Esophagus (tissue), 2 donors: ENCODE measurements around the gene FXYD2. TPM values are rescaled to one million over a fixed set of nuclear protein-coding genes. Genes with fewer than 3 reads are reported as not detected.
A peak's percentile ranks its signal among the peaks of the same experiment; 100 is the strongest.

Experiments
- H3K27ac ChIP-seq, 2 donors: one replicate each; pipeline ENCODE4 v1.5.1; 2013; ENCODE audit warnings: low read depth in 2 of 2, mild to moderate bottlenecking in 2 of 2, inconsistent platforms in 1 of 2, low read length in 1 of 2, moderate library complexity in 1 of 2
- H3K27me3 ChIP-seq, 2 donors: one replicate each; pipeline ENCODE4 v1.6.1; 2013; ENCODE audit warnings: low read length in 2 of 2, control low read depth in 1 of 2, mild to moderate bottlenecking in 1 of 2; ENCODE audit not compliant: insufficient read depth in 2 of 2, control insufficient read depth in 1 of 2
- H3K36me3 ChIP-seq, 2 donors: one replicate each; pipeline ENCODE4 v1.6.1; 2013; ENCODE audit warnings: low read length in 1 of 2; ENCODE audit not compliant: control insufficient read depth in 2 of 2, insufficient read depth in 2 of 2
- H3K4me1 ChIP-seq, 2 donors: one replicate each; pipeline ENCODE4 v1.6.1; 2013; ENCODE audit warnings: low read length in 1 of 2; ENCODE audit not compliant: control insufficient read depth in 2 of 2, insufficient read depth in 2 of 2
- H3K4me3 ChIP-seq, 2 donors: one replicate each; pipeline ENCODE4 v1.5.1; 2013; ENCODE audit warnings: low read length in 2 of 2, mild to moderate bottlenecking in 2 of 2, low read depth in 1 of 2, moderate library complexity in 1 of 2
- H3K9me3 ChIP-seq, 2 donors: one replicate each; pipeline ENCODE4 v1.6.1; 2013; ENCODE audit warnings: mild to moderate bottlenecking in 2 of 2, low read depth in 1 of 2, low read length in 1 of 2, moderate library complexity in 1 of 2; ENCODE audit not compliant: control insufficient read depth in 2 of 2, insufficient read depth in 1 of 2
- WGBS, 2 donors: extraction: QIAGEN DNeasy Blood & Tissue Kit; methylation state at CpG; one replicate each; pipeline ENCODE4 v1.1.7; 2013; 5-methylcytosine and 5-hydroxymethylcytosine counted together
- polyA plus RNA-seq, 2 donors: library from polyadenylated mRNA; stranded (reverse); fragments of 200-250 nt; gene quantifications; one replicate each; pipeline ENCODE4 v1.2.3, GENCODE V29; 2013
- donor health status: healthy with polysubstance abuse.
- donor health status: Bipolar disorder and iron deficiency.

Gene FXYD2
- polyA plus RNA-seq, 2 donors: 0.75 to 1.0 TPM

- 59% methylated on average over 6 of the region's 6 CpGs for WGBS, 2 donors
- H3K9me3 ChIP-seq: no peaks in the 10 kb centered on the region
- no peaks in the 10 kb centered on the region for H3K27me3 ChIP-seq
- peaks cover 0 to 13% of the 10 kb centered on the region in 2 donors for H3K4me1 ChIP-seq
- no peak overlapping the region for H3K4me3 ChIP-seq
- no peak overlapping the region for H3K27ac ChIP-seq
- no peaks in the 10 kb centered on the region for H3K36me3 ChIP-seq
Observed at GRCh38 chr11:117830674-117831351, 6.3 kb upstream of the FXYD2 start.

- H3K4me1 ChIP-seq: peaks cover 0 to 13% of the 10 kb centered on the region in 2 donors
- H3K4me3 ChIP-seq: no peak overlapping the region
- no peaks in the 10 kb centered on the region for H3K27me3 ChIP-seq
Observed at GRCh38 chr11:117830072-117830471, 5.5 kb upstream of the FXYD2 start.

GRCh38 chr11:117829369-117829725, 4.8 kb upstream of the FXYD2 start:
- no peaks in the 10 kb centered on the region for H3K36me3 ChIP-seq

More at GRCh38 chr11:117830072-117830471, 5.5 kb upstream of the FXYD2 start:
- H3K27ac ChIP-seq: no peak overlapping the region
- no peaks in the 10 kb centered on the region for H3K9me3 ChIP-seq
- WGBS, 2 donors: 73 to 87% methylated on average over 14 of the region's 14 CpGs
- H3K36me3 ChIP-seq: no peaks in the 10 kb centered on the region

GRCh38 chr11:117828611-117829368, 4.2 kb upstream of the FXYD2 start:
- 43 to 52% methylated on average over 16 of the region's 16 CpGs for WGBS, 2 donors
- Histone ChIP-seq H3K27ac (peak overlapping the region; percentile 49 to 65), H3K27me3 (no peaks in the 10 kb centered on the region), H3K4me1 (peaks cover 3 to 13% of the 10 kb centered on the region in 2 donors), H3K4me3 (no peak overlapping the region), H3K36me3 (no peaks in the 10 kb centered on the region), H3K9me3 (no peaks in the 10 kb centered on the region)

More at GRCh38 chr11:117829369-117829725, 4.8 kb upstream of the FXYD2 start:
- WGBS, 2 donors: 30 to 53% methylated on average over 7 of the region's 7 CpGs
- Histone ChIP-seq H3K9me3 (no peaks in the 10 kb centered on the region), H3K4me1 (peaks cover 3 to 13% of the 10 kb centered on the region in 2 donors), H3K4me3 (no peak overlapping the region), H3K27ac (peak overlapping the region in 1 of 2 donors; percentile 37), H3K27me3 (no peaks in the 10 kb centered on the region)

DNA sequence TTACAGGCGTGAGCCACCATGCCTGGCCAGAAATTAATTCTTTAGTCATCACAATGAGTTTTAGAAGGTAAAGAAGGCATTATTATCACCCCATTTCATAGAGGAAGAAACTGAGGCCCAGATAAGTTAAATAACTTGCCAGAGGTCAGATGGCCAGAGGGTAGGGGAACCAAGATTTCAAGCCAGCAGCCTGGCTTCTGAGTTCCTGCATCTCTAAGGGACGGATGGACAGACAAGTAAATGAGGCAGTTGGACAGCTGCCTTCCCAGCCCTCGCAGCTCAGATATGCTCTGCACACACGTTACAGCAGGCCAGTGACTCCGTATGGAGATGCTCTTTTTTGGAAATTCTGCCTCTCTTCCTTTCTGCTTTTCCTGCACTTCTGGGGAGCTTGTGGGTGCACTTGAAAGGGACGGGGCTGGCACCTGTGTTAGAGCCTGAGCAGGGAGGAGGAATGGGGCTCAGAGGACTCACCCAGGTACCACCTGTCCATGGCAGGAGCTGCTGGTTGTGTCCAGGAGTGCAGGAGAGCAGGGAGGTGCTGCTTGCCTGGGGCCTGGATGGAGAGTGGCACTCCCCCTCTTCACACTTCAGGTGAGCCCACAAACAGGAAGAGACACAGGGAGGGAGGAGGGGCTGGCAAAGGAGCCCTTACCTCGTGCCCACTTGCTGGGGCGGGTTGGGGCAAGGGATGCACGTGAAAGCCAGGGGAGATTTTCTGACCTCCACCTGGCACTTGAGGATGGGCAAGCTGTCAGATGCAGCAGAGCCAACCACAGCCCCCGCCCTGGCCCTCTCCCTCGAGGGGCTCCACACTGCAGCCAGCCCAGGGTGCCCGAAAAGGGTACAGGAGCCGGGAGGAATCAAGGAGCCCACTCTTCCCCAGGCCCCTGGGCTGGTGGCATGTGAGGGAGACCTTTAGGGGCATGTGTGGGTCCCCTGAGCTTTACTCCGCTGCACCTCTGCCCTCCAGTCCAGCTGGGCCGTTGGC, 3.3 kb upstream of the FXYD2 start:
- no peaks in the 10 kb centered on the region for H3K9me3 ChIP-seq
- no peaks in the 10 kb centered on the region for H3K27me3 ChIP-seq
- peaks cover 3 to 8% of the 10 kb centered on the region in 2 donors for H3K4me1 ChIP-seq
- 55 to 57% methylated on average over 14 to 15 of the region's 15 CpGs for WGBS, 2 donors
- no peaks in the 10 kb centered on the region for H3K36me3 ChIP-seq
- H3K4me3 ChIP-seq: no peak overlapping the region
- H3K27ac ChIP-seq: peak overlapping the region; percentile 37 to 65

- Histone ChIP-seq H3K4me3 (no peak overlapping the region), H3K27ac (no peak overlapping the region), H3K27me3 (no peaks in the 10 kb centered on the region), H3K4me1 (peaks cover 3 to 8% of the 10 kb centered on the region in 2 donors), H3K36me3 (no peaks in the 10 kb centered on the region), H3K9me3 (no peaks in the 10 kb centered on the region)
- WGBS, 2 donors: 73 to 83% methylated on average over 3 of the region's 3 CpGs
Observed at GRCh38 chr11:117826832-117827231, 2.3 kb upstream of the FXYD2 start.

GRCh38 chr11:117826190-117826570, 1.6 kb upstream of the FXYD2 start:
- Histone ChIP-seq H3K27me3 (no peaks in the 10 kb centered on the region), H3K36me3 (no peaks in the 10 kb centered on the region), H3K9me3 (no peaks in the 10 kb centered on the region), H3K4me3 (no peak overlapping the region), H3K4me1 (peaks cover 3 to 8% of the 10 kb centered on the region in 2 donors), H3K27ac (no peak overlapping the region)
- WGBS, 2 donors: 53% methylated on average over 10 of the region's 10 CpGs

- Histone ChIP-seq H3K36me3 (no peaks in the 10 kb centered on the region), H3K27me3 (no peaks in the 10 kb centered on the region), H3K4me3 (no peak overlapping the region), H3K4me1 (peaks cover 3 to 8% of the 10 kb centered on the region in 2 donors), H3K9me3 (no peaks in the 10 kb centered on the region), H3K27ac (no peak overlapping the region)
- WGBS, 2 donors: 88 to 94% methylated on average over 8 of the region's 8 CpGs
Observed at GRCh38 chr11:117825538-117826189, 1.1 kb upstream of the FXYD2 start.

DNA sequence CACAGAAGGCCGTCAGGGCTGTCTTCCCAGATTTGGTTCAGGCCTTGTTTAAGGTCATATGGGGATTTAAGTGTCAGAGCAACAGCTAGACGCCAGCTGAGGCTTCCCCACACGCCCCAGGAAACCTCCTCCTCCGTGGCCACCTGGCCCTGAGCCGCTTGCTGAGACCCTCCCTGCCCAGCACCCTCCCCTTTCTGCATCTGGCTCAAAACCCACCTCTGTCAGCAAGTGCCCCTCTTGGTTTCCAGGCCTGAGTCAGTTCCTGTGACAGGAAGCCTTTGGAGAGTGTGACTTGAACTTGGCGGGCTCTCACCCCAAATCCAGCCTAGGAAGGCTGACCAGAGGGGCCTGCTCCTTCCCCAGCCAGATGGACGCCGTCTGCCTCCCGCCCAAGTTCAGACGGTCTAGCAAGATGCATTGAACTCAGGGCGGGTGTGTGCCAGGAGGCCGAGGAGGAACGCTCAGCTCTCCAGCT, 561 bp downstream of the FXYD2 start:
- Histone ChIP-seq H3K27ac (peak overlapping the region; percentile 56 to 63), H3K4me3 (no peak overlapping the region), H3K4me1 (peaks cover 3 to 4% of the 10 kb centered on the region in 2 donors), H3K36me3 (no peaks in the 10 kb centered on the region), H3K27me3 (no peaks in the 10 kb centered on the region), H3K9me3 (no peaks in the 10 kb centered on the region)
- 52 to 57% methylated on average over 13 of the region's 13 CpGs for WGBS, 2 donors
